Right ventricle myocardium inferior (tissue), 1 donor: ENCODE results near the gene EEA1. TPM values are rescaled to one million over a fixed set of nuclear protein-coding genes. Genes with fewer than 3 reads are reported as not detected.
A peak's percentile ranks its signal among the peaks of the same experiment; 100 is the strongest.

Source experiments
- ATAC-seq: fragments of 200-7000 bp; cut with Tn5 transposase; one replicate; pipeline ENCODE4 v1.9.1; 2020; ENCODE audit warnings: mild to moderate bottlenecking, moderate library complexity
- DNase-seq: peaks from one replicate; pipeline ENCODE4 v3.0.0; 2021; ENCODE audit errors: missing footprints
- intact Hi-C: fragments of 100-400 bp; cut with DNase I; formaldehyde crosslinking; loops from one replicate; pipeline ENCODE4 v1.11.0; 2022
- total RNA-seq: library from RNA; stranded (reverse); fragmentation: NEBNext Ultra II Directional; extraction: Animal tissue kit (Norgen Biotek cat#: 25700); gene quantifications from one replicate; pipeline ENCODE4 v1.2.1, GENCODE V29; 2021
- donor health status: DM: no; HTN: yes; CAD: no; lungs with severe emphysema.

EEA1 gene
- total RNA-seq, 1 donor from 2014 or later = 25.8 TPM

GRCh38 chr12:92905811-92906554, 23.1 kb downstream of the EEA1 start:
- intact Hi-C loops = no loop called here
- DNase-seq (no peak), ATAC-seq (no peak)

GRCh38 chr12:92905258-92905810, 23.8 kb downstream of the EEA1 start:
- no peak for ATAC-seq

GRCh38 chr12:92900941-92901340, 28.2 kb downstream of the EEA1 start:
- ATAC-seq = no peak
- no peak for DNase-seq
- intact Hi-C loops = no loop called here

More at GRCh38 chr12:92905258-92905810, 23.8 kb downstream of the EEA1 start:
- no peak for DNase-seq
- intact Hi-C loops = no loop called here

- intact Hi-C loops = no loop called here
- ATAC-seq (peak; percentile 97), DNase-seq (no peak)
Observed at GRCh38 chr12:92899386-92900001, 29.6 kb downstream of the EEA1 start.

- intact Hi-C loops = no loop called here
- ATAC-seq (no peak), DNase-seq (no peak)
Observed at GRCh38 chr12:92898755-92899154, 30.3 kb downstream of the EEA1 start.

- intact Hi-C loops = no loop called here
- DNase-seq (no peak), ATAC-seq (no peak)
Observed at GRCh38 chr12:92897844-92898243, 31.3 kb downstream of the EEA1 start.

- intact Hi-C loops = no loop called here
- no peak for ATAC-seq
Observed at GRCh38 chr12:92890601-92891106, 38.4 kb downstream of the EEA1 start.

GRCh38 chr12:92886131-92886530, 43.0 kb downstream of the EEA1 start:
- intact Hi-C loops = no loop called here
- DNase-seq (no peak), ATAC-seq (no peak)

More at GRCh38 chr12:92890601-92891106, 38.4 kb downstream of the EEA1 start:
- DNase-seq = no peak

GRCh38 chr12:92879698-92880322, 49.3 kb downstream of the EEA1 start:
- intact Hi-C loops = no loop called here
- no peak for DNase-seq
- no peak for ATAC-seq

- intact Hi-C loops = no loop called here
- DNase-seq = no peak
- ATAC-seq = no peak
Observed at GRCh38 chr12:92877904-92878303, 51.2 kb downstream of the EEA1 start.

- ATAC-seq = no peak
- intact Hi-C loops = no loop called here
- DNase-seq = no peak
Observed at GRCh38 chr12:92876496-92876895, 52.6 kb downstream of the EEA1 start.

- DNase-seq (no peak), ATAC-seq (no peak)
- intact Hi-C loops = no loop called here
Observed at GRCh38 chr12:92871116-92871515, 58.0 kb downstream of the EEA1 start.

- no peak for ATAC-seq
- intact Hi-C loops = no loop called here
Observed at GRCh38 chr12:92866418-92866817, 62.7 kb downstream of the EEA1 start.

GRCh38 chr12:92863251-92863650, 65.8 kb downstream of the EEA1 start:
- intact Hi-C loops = no loop called here
- ATAC-seq = no peak
- DNase-seq = no peak

More at GRCh38 chr12:92866418-92866817, 62.7 kb downstream of the EEA1 start:
- no peak for DNase-seq

- intact Hi-C loops = no loop called here
Observed at GRCh38 chr12:92861381-92861780, 67.7 kb downstream of the EEA1 start.

GRCh38 chr12:92860521-92860920, 68.6 kb downstream of the EEA1 start:
- no peak for DNase-seq
- intact Hi-C loops = no loop called here
- ATAC-seq = peak; percentile 39

More at GRCh38 chr12:92861381-92861780, 67.7 kb downstream of the EEA1 start:
- DNase-seq = no peak
- ATAC-seq = no peak

- no peak for ATAC-seq
- intact Hi-C loops = no loop called here
Observed at GRCh38 chr12:92859650-92860386, 69.3 kb downstream of the EEA1 start.

GRCh38 chr12:92857818-92858217, 71.3 kb downstream of the EEA1 start:
- DNase-seq (no peak), ATAC-seq (no peak)
- intact Hi-C loops = no loop called here

More at GRCh38 chr12:92859650-92860386, 69.3 kb downstream of the EEA1 start:
- no peak for DNase-seq

GRCh38 chr12:92854344-92854743, 74.8 kb downstream of the EEA1 start:
- DNase-seq = no peak
- intact Hi-C loops = no loop called here
- no peak for ATAC-seq
